OCI-LY7 (cell line): ENCODE data around the gene APLP2. TPM values are rescaled to one million over a fixed set of nuclear protein-coding genes. Genes with fewer than 3 reads are reported as not detected.

Source experiments
- BruUV-seq: library from RNA; stranded (reverse); fragments of 400-500 nt; replicated peaks from 2 replicates; lab custom pipeline; 2021; lab: Mats Ljungman, UMichigan
- CTCF ChIA-PET: fragments of 300-600 bp; sonication (Branson Sonifier 250); formaldehyde crosslinking; loops from one replicate; lab custom pipeline; 2022; ENCODE audit warnings: antibody characterized with exemption; ENCODE audit not compliant: unreplicated experiment; lab: Charles Lee
- POLR2A ChIA-PET: fragments of 300-600 bp; sonication (Branson Sonifier 250); formaldehyde crosslinking; loops from one replicate; lab custom pipeline; 2022; ENCODE audit warnings: antibody characterized with exemption; lab: Charles Lee
- DNase-seq: peaks from one replicate; pipeline ENCODE4 v3.0.0-alpha.2; 2015; ENCODE audit warnings: low spot score
- H2AFZ ChIP-seq: fragments of 200-600 bp; sonication (generic), shearing (Covaris generic); 2 replicates; pipeline ENCODE4 v1.6.1; 2014; ENCODE audit warnings: mild to moderate bottlenecking, antibody characterized with exemption, low read length, moderate library complexity
- H3K27ac ChIP-seq: fragments of 200-600 bp; sonication (generic); 2 replicates; pipeline ENCODE4 v1.5.1; 2014; ENCODE audit warnings: mixed run types, low read depth, mild to moderate bottlenecking, moderate library complexity, low read length, inconsistent platforms; ENCODE audit not compliant: poor library complexity, severe bottlenecking
- H3K36me3 ChIP-seq: fragments of 200-600 bp; sonication (generic); 2 replicates; pipeline ENCODE4 v1.6.1; 2014; ENCODE audit warnings: mild to moderate bottlenecking, antibody characterized with exemption, low read length, moderate library complexity, mixed read lengths; ENCODE audit not compliant: insufficient read depth
- H3K4me1 ChIP-seq: fragments of 200-600 bp; sonication (generic); 2 replicates; pipeline ENCODE4 v1.5.1; 2014; ENCODE audit warnings: mild to moderate bottlenecking, low read length; ENCODE audit not compliant: insufficient read depth, poor library complexity, severe bottlenecking
- H3K4me2 ChIP-seq: fragments of 200-600 bp; sonication (generic); 2 replicates; pipeline ENCODE4 v1.6.1; 2014; ENCODE audit warnings: mild to moderate bottlenecking, low read length
- H3K4me3 ChIP-seq: fragments of 200-600 bp; sonication (generic); 2 replicates; pipeline ENCODE4 v1.5.1; 2014; ENCODE audit warnings: mild to moderate bottlenecking, low read depth, low read length; ENCODE audit not compliant: poor library complexity, severe bottlenecking
- H3K79me2 ChIP-seq: fragments of 200-600 bp; sonication (generic); 2 replicates; pipeline ENCODE4 v1.6.1; 2016; ENCODE audit warnings: low read depth, mild to moderate bottlenecking, low read length, moderate library complexity, mixed read lengths; ENCODE audit not compliant: insufficient read depth
- H3K9me2 ChIP-seq: fragments of 200-600 bp; sonication (generic); 2 replicates; pipeline ENCODE4 v1.6.1; 2016; ENCODE audit warnings: mild to moderate bottlenecking, low read length, mixed read lengths; ENCODE audit not compliant: insufficient read depth
- H3K9me3 ChIP-seq: fragments of 200-600 bp; sonication (generic); 2 replicates; pipeline ENCODE4 v1.6.1; 2014; ENCODE audit warnings: mild to moderate bottlenecking, mixed run types, low read length, mixed read lengths
- H4K20me1 ChIP-seq: fragments of 200-600 bp; sonication (generic); 2 replicates; pipeline ENCODE4 v1.6.1; 2014; ENCODE audit warnings: mild to moderate bottlenecking, antibody characterized with exemption, low read length, moderate library complexity, mixed read lengths; ENCODE audit not compliant: insufficient read depth
- EZH2phosphoT487 ChIP-seq: fragments of 200-600 bp; sonication (generic); IDR thresholded peaks from 2 replicates; pipeline ENCODE4 v1.6.1; 2018; ENCODE audit warnings: low read depth, borderline replicate concordance, mild to moderate bottlenecking, mixed run types, antibody characterized with exemption, low read length, moderate library complexity, mixed read lengths
- intact Hi-C: fragments of 100-400 bp; cut with micrococcal nuclease; formaldehyde crosslinking; loops from one replicate; pipeline ENCODE4 v1.10.0; 2022; ENCODE audit not compliant: unreplicated experiment
- total RNA-seq, 2 experiments: library from RNA; depleted of rRNA in 1 of 2; stranded (reverse); fragments of >200 nt in 1 of 2; shearing (Covaris generic) in 1 of 2; gene quantifications; 2 replicates each; pipeline ENCODE4 v1.2.3, GENCODE V29; 2014 to 2022
- TF ChIP-seq, protein P1 (sequence below): fragments of 200-600 bp; sonication (generic); conservative IDR thresholded peaks from 2 replicates; pipeline ENCODE4 v1.5.1; 2014; ENCODE audit warnings: mild to moderate bottlenecking, antibody characterized with exemption, low read length, moderate library complexity, mixed read lengths

APLP2 gene
- total RNA-seq, 2 experiments from 2014 or later, result 147 to 284 TPM

DNA sequence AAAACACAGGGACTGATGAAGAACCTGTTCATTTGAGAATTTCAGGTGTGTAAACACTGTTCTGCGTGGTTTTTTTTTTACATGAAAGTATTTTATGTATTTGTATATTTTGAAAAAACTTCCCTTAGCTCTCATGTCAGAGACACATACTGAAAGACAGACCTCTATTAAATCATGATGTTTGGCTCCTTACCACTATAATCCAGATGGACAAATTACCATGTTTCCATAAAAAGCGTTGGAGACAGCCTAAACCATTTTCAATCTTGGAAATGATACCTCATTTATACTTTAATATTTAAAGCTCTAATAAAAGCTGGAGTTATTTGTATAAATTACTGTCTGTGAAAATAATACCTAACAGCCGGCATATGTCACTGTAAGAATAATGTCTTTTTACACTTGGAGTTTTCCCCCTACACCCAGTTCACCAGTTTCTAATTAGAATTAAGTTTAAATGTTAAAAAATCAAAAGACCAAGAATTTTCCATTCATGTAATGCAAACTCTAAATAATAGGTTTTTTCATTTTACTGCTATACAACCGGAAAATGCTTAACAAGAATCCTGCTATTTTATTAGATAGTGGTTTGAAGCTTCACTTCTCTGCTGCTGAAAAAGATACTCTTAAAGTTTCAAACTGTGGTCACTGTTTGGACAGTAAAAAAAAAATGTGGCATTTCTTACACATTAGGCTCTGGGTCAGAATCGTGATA, 30.8 kb downstream of the APLP2 start:
- Histone ChIP-seq H3K27ac (no peak overlapping the region), H2AFZ (no peak overlapping the region), H4K20me1 (peaks cover 39% of the 10 kb centered on the region), H3K4me3 (no peak overlapping the region), H3K36me3 (peaks cover 26% of the 10 kb centered on the region), H3K79me2 (peaks cover 98% of the 10 kb centered on the region), H3K9me3 (no peaks in the 10 kb centered on the region), H3K4me1 (peaks cover 32% of the 10 kb centered on the region), H3K4me2 (no peak overlapping the region), H3K9me2 (no peaks in the 10 kb centered on the region)
- POLR2A ChIA-PET, result interaction anchor here (0.7 to 1.0 kb wide), 2 partner anchors 23 to 36 kb away, joined by 4 read pairs; no protein-coding TSS in a partner anchor
- intact Hi-C loops, result no loop called here
- CTCF ChIA-PET, result no interaction called here
- no peak for DNase-seq
- no TSS peak for BruUV-seq
- TF ChIP-seq EZH2phosphoT487, result no peak
- TF ChIP-seq, protein P1, sequence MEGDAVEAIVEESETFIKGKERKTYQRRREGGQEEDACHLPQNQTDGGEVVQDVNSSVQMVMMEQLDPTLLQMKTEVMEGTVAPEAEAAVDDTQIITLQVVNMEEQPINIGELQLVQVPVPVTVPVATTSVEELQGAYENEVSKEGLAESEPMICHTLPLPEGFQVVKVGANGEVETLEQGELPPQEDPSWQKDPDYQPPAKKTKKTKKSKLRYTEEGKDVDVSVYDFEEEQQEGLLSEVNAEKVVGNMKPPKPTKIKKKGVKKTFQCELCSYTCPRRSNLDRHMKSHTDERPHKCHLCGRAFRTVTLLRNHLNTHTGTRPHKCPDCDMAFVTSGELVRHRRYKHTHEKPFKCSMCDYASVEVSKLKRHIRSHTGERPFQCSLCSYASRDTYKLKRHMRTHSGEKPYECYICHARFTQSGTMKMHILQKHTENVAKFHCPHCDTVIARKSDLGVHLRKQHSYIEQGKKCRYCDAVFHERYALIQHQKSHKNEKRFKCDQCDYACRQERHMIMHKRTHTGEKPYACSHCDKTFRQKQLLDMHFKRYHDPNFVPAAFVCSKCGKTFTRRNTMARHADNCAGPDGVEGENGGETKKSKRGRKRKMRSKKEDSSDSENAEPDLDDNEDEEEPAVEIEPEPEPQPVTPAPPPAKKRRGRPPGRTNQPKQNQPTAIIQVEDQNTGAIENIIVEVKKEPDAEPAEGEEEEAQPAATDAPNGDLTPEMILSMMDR, result no peak

DNA sequence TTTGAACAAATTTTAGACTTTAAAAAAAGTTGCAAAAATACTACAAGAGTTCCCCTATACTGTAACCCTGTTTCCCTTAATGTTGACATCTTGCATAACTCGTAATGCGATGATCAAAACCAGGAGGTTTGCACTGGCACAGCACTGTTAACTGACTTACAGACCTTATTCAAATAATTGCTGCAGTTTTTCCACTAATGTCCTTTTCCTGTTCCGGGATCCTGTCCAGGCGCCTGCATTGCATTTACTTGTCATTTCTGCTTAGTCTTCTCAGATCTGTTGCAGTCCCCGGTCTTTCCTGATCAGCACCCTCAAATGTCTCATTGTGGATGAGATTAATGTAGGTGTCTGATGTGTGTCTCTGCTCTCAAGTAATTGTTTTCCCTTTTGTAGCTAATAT, 32.0 kb downstream of the APLP2 start:
- H3K79me2 ChIP-seq, result peaks cover 98% of the 10 kb centered on the region
- no peak for DNase-seq
- peaks cover 31% of the 10 kb centered on the region for H4K20me1 ChIP-seq
- no peak overlapping the region for H3K4me3 ChIP-seq
- ChIA-PET POLR2A (interaction anchor here (0.5 to 1.3 kb wide), 4 partner anchors 24 to 131 kb away, joined by 3 to 4 read pairs (median 3); no protein-coding TSS in a partner anchor), CTCF (no interaction called here)
- peaks cover 21% of the 10 kb centered on the region for H3K4me1 ChIP-seq
- H3K9me2 ChIP-seq, result no peaks in the 10 kb centered on the region
- peaks cover 29% of the 10 kb centered on the region for H3K36me3 ChIP-seq
- no peak overlapping the region for H2AFZ ChIP-seq
- H3K27ac ChIP-seq, result no peak overlapping the region
- intact Hi-C loops, result no loop called here
- no peak overlapping the region for H3K4me2 ChIP-seq
- H3K9me3 ChIP-seq, result peaks cover 2% of the 10 kb centered on the region; the same call in 1 of the 2 replicates
- TF ChIP-seq EZH2phosphoT487, result no peak
- TF ChIP-seq, protein P1, result no peak
- BruUV-seq, result no TSS peak
